ENCODE measurements around the gene ADCY9.
A peak's percentile ranks its signal among the peaks of the same experiment; 100 is the strongest.

ADCY9 gene

DNA sequence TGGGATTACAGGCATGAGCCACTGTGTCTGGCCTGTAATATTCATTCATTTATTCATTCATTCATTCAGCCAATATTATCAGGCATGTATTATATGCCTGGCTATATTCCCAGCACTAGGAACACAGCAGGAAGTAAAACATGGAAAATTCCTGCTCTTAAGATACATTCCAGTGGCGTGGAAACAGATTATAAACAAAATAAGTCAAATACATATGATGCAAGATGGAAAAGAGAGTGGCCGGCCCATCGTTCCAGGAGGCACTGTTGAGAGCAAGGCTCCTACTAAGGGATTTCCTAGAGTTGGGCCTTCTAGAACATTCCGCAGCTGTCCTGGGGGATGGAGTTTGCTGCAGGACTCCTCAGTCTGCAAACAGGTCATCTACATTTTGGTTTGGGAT, 17.7 kb downstream of the ADCY9 start:
- DNase-seq, result no peak
- in situ Hi-C loops (cut with MboI; ENCODE audit: low pct_unique_long_range_greater_than_20kb, low sequenced_read_pairs), result no loop called here

GRCh38 chr16:4097826-4098240, 18.4 kb downstream of the ADCY9 start:
- no peak for DNase-seq
- in situ Hi-C loops (cut with MboI; ENCODE audit: low pct_unique_long_range_greater_than_20kb, low sequenced_read_pairs), result no loop called here

DNA sequence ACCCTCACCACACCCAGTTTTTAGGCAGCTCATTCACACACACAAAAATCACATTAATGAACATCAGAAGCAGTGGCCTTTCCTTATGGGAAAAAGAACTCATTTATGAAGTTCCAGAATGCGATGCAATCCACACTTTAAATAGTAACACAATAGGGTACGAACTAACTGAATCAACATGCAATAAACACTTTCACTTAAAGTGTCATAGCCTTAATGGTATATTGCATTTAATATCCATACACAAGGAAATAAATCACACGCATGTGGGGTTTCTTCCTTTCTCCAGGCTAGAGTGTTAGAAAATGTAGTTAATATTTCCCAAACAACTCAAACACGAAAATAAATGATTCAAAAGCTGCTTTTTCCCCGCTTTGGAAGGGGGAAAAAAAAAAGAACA, 19.7 kb downstream of the ADCY9 start:
- in situ Hi-C loops (cut with MboI; ENCODE audit: low pct_unique_long_range_greater_than_20kb, low sequenced_read_pairs), result no loop called here
- DNase-seq, result no peak

- no peak for DNase-seq
Measured at GRCh38 chr16:4094127-4094773, 22.0 kb downstream of the ADCY9 start.

GRCh38 chr16:4093495-4094126, 22.6 kb downstream of the ADCY9 start:
- no peak for DNase-seq
- in situ Hi-C loops (cut with MboI; ENCODE audit: low pct_unique_long_range_greater_than_20kb, low sequenced_read_pairs), result no loop called here

More at GRCh38 chr16:4094127-4094773, 22.0 kb downstream of the ADCY9 start:
- in situ Hi-C loops (cut with MboI; ENCODE audit: low pct_unique_long_range_greater_than_20kb, low sequenced_read_pairs), result no loop called here

DNA sequence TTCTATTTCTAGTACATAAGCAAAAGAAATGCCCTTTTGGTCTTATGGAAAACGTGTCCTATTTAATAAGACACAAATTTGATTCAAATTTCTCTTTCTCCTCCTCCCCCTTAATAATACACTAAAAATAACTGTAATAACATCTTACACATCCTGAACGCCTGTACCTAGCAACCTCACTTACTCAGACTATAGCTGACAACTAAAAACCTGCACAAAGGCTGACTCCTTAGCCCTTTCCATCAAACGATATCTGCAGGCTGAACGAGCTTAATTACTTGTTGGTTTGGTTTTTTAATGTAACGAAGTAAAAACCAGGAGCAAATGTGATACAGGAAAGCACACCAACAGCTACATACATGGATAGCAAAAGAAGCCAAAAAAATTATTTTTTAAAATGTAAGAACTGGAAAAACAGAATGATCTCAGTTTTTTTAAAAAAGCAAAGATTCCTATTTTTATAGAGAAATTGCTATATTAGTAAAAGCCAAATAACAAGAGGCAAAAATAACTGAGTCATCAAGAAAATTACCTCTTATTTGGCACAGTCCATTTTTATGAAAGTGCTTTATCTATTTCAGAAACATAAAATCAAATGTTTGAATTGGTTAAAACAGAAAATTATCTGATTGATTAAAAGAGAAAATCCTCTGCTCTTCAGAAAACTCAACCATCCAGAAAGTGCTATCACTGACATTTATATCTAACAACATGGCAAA, 23.5 kb downstream of the ADCY9 start:
- in situ Hi-C loops (cut with MboI; ENCODE audit: low pct_unique_long_range_greater_than_20kb, low sequenced_read_pairs), result no loop called here
- no peak for DNase-seq

GRCh38 chr16:4091240-4092012, 24.8 kb downstream of the ADCY9 start:
- in situ Hi-C loops (cut with MboI; ENCODE audit: low pct_unique_long_range_greater_than_20kb, low sequenced_read_pairs), result no loop called here
- no peak for DNase-seq

DNA sequence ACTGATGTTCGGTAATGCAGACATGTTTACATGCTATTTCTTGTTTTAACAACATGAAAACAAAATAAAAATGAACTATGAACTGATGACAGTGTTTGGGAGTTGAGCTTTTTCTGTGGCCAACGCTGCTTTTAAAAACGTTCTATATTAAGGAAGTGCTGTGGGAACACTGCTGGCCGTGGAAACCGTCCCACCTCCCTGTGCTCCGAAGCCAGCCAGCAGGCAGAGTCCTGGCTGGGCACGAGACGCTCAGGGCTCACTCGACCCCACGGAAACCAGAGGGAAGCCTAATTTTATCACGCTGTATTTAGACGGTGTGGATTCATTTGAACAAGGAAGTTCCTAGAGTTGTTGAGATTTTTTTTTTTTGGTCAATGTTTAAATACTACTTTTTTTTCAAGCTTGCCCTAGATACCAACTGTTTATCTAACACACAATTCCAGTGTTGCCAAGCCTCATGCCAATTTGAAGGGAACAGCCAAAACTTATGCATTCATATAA, 25.8 kb downstream of the ADCY9 start:
- DNase-seq, result peak; percentile 27
- in situ Hi-C loops (cut with MboI; ENCODE audit: low pct_unique_long_range_greater_than_20kb, low sequenced_read_pairs), result no loop called here

GRCh38 chr16:4089811-4090301, 26.4 kb downstream of the ADCY9 start:
- DNase-seq, result no peak

GRCh38 chr16:4089251-4089810, 26.9 kb downstream of the ADCY9 start:
- in situ Hi-C loops (cut with MboI; ENCODE audit: low pct_unique_long_range_greater_than_20kb, low sequenced_read_pairs), result no loop called here
- no peak for DNase-seq

More at GRCh38 chr16:4089811-4090301, 26.4 kb downstream of the ADCY9 start:
- in situ Hi-C loops (cut with MboI; ENCODE audit: low pct_unique_long_range_greater_than_20kb, low sequenced_read_pairs), result no loop called here

DNA sequence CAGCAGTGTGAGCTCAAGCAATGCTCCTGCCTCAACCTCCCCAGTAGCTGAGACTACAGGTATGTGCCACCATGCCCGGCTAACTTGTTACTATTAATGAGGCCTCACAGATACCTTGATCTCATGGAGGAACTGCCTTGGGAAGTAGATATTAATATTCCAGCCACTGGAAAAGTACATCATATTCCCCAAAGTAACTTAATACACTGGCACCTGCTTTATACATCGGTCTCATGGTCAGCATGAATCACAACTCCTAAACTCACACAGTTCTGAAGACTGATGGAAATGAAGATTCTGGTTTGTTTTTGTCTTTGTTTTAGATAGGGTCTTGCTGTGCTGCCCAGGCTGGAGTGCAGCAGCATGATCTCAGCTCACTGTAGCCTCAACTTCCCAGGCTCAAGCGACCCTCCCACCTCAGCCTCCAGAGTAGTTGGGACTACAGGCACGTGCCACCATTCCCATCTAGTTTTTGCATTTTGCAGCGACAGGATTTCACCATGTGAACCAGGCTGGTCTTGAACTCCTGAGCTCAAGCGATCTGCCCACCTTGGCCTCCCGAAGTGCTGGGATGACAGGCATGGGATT, 28.2 kb downstream of the ADCY9 start:
- in situ Hi-C loops (cut with MboI; ENCODE audit: low pct_unique_long_range_greater_than_20kb, low sequenced_read_pairs), result no loop called here

GRCh38 chr16:4087099-4087885, 28.9 kb downstream of the ADCY9 start:
- in situ Hi-C loops (cut with MboI; ENCODE audit: low pct_unique_long_range_greater_than_20kb, low sequenced_read_pairs), result no loop called here
- no peak for DNase-seq

More for the DNA sequence above, 28.2 kb downstream of the ADCY9 start:
- no peak for DNase-seq

DNA sequence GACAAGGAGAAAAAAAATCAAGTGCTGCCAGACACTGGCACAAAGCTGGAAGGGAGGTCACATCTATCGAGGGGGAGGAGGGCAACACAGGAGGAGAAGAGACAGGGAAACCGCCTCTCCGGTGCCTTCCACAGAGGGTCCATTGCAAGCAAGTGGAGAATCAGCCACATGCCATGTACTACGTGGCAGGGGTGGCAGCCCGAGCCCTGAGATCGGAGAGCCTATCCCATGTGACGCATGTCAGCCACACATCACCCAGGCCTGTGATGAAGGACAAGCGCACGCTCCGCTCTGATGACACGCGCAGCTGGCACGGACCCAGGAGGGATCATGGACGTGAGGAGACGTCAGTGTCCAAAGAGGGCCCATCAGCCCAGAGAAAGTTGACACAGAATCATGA, 30.1 kb downstream of the ADCY9 start:
- in situ Hi-C loops (cut with MboI; ENCODE audit: low pct_unique_long_range_greater_than_20kb, low sequenced_read_pairs), result no loop called here
- DNase-seq, result no peak

GRCh38 chr16:4085405-4085970, 30.8 kb downstream of the ADCY9 start:
- in situ Hi-C loops (cut with MboI; ENCODE audit: low pct_unique_long_range_greater_than_20kb, low sequenced_read_pairs), result no loop called here
- DNase-seq, result no peak

- in situ Hi-C loops (cut with MboI; ENCODE audit: low pct_unique_long_range_greater_than_20kb, low sequenced_read_pairs), result no loop called here
- DNase-seq, result no peak
Measured at GRCh38 chr16:4083347-4083870, 32.8 kb downstream of the ADCY9 start.

- in situ Hi-C loops (cut with MboI; ENCODE audit: low pct_unique_long_range_greater_than_20kb, low sequenced_read_pairs), result no loop called here
- no peak for DNase-seq
Measured at GRCh38 chr16:4082474-4083044, 33.7 kb downstream of the ADCY9 start.

- in situ Hi-C loops (cut with MboI; ENCODE audit: low pct_unique_long_range_greater_than_20kb, low sequenced_read_pairs), result no loop called here
- DNase-seq, result no peak
Measured at GRCh38 chr16:4081521-4082021, 34.7 kb downstream of the ADCY9 start.
